ENCODE data around the gene GNAQ.

Gene GNAQ

GRCh38 chr9:78000221-78000620 is 31.4 kb downstream of the GNAQ start:
- DNase-seq = no peak

DNA sequence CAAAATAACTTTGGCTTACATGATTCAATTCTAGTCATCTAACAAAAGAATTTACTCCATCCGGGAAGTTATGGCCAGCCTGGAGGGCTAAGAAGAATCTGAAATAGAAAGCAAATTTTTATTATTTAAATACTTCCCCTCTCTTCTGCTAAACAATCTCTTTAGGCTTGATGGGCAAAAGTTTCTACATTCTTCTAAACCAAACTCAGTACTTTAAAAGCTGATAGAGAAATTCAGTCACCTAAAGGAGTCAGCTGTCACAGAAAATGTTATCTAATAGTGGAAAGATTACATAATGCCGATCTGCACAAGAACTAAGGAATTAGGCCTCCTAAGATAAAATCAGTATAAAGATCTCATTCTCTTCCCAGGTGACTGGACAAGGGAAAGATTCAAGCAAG is 32.4 kb downstream of the GNAQ start:
- DNase-seq = no peak

DNA sequence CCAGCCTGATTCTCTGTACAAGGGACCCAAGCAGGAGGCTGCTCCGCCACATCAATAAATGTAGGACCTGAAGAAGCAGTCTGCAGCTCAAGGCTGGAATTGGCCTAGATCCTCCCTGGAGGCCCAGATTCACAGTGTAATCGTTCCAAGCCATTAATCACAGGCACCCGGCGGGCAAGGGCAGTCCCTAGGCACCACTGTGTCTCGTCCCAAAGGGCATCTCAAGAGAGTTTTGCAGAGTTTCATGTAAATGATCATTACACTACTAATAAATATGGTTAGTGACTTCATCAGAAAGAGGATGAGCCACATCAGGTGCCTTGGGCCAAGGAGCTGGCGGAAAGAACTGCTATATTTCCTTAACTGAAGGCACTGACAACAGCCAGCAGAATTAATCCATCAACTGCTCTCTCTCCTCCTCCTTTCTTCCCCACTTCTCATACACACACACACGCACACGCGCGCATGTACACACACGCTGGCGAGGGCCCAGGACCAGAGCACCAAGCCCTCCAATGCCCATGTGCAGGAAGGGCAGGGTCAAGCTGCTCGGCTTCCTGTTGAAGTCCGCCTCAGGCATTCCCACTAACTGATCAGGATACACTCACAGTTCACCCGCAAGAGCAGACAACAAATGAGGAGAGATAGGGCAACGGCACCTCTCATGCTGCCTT is 33.9 kb downstream of the GNAQ start:
- DNase-seq = peak; percentile 63

DNA sequence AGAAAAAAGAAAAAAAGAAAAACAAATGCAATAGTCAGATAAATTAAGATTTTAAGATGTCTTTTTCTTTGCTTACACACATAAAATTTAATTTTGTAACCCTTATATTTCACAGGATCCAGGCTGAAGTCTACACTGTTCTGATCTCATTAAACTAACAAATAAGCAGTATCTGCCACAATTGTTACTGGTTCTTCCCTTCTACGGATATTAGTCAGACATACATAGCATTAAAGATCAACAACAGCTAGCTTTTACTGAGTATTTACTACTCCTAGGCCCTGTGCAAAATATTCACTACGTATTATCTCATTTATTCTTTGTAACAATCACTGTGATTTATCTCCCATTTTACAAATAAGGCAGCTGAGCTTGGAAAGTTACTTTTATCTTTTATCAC is 34.9 kb downstream of the GNAQ start:
- no peak for DNase-seq

DNA sequence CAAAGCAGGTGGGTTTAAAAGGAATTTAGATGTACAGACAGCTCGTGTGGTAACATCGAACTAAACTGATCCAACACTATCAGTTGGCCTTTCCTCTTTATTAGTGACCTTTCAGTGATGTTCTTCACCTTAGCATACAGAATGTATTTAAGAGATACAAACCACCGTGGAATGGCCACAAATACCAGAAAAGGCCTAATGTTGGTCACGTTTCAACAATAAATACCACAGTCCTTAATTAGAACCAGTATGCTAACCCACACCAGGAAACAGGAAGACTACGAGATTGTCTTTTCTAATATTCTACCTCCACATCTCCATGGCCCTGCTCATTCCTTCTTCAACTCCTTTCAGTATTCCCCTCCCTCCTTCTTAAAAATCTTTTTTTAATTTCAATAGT is 40.4 kb downstream of the GNAQ start:
- DNase-seq = no peak

DNA sequence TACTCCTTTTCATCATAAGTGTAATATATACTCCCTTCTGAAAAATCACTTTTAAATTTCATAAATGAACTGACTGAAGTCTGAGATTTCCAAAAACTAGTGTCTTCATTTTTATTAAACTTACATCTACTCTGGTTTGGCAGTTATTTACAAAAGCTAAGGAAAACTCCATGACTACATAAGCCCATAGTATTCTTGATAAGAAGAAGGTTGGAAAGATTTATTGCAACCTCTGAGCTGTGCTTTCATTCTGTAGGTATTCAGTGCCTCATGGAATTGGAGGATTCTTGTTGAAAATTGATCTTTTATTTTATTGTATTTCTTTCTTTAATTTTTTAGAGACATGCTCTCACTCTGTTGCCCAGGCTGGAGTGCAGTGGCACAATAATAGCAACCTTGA is 41.7 kb downstream of the GNAQ start:
- no peak for DNase-seq

- no peak for DNase-seq
Observed at GRCh38 chr9:77989458-77989857, 42.2 kb downstream of the GNAQ start.

GRCh38 chr9:77988630-77989029 is 43.0 kb downstream of the GNAQ start:
- DNase-seq = no peak

DNA sequence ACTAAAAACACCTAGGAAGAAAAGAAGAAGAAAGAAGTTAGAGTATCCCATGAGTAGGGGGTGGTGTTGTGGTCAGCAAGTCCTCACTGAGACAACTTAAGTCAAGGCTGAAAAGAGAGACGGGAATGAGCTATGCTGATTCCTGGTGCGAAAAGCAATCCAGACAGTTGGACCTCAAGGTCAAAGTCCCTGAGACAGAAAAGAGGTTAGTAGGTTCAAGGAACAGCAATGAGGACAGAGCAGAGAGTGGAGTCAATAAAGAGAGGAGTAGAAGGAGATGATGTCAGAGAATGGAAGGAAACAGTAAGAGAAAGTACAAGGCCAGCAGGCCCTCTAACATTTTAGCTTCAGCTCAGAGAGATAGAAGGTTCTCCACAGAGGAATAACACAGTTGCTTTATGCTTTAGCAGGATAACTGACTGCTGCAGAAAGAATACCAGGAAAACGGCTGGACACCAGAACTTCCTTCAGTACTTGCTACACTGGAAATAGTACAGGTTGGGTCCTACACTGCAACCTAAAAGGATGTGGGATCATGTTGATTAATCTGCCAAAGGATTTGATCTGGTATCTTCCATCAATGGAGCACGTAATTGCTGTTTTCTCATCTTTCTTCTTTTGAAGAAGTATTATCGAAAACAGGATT is 43.6 kb downstream of the GNAQ start:
- no peak for DNase-seq

- no peak for DNase-seq
Observed at GRCh38 chr9:77987081-77987656, 44.4 kb downstream of the GNAQ start.

DNA sequence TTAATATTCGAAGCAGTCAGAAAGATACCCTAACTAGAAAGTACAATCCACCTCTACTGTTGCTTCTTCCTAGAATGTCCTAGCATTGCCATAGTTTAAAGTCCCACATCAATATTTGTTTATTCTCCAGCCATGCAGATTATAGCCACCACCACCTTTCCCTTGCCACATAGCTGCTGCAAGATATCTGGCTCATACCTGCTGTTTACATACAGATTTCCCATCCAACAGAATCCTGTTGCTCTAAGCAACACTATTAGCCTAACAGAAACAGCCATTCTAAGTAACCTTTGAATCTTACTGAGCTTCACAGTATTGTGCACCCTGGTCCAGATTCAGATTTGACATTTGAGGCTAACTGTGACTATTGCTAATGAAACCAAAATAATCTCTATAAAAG is 45.6 kb downstream of the GNAQ start:
- DNase-seq = no peak

DNA sequence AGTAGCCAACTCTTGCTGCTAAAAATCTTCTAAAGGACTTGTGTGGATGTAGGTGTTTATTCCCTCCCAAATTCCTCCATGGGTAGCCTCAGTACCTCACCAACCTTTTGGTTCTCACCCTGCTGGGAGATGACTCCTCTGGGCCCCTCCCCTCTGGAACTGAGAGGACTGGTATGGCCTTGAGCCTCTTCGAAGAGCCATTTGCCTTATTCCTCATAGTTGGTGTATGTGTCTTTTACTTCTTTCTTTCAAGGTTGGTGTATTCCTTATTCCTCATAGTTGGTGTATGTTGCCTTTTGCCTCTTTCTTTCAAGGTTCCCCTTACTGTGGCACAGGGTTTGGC is 48.3 kb downstream of the GNAQ start:
- DNase-seq = no peak

GRCh38 chr9:77982581-77983319 is 48.9 kb downstream of the GNAQ start:
- DNase-seq = no peak

DNA sequence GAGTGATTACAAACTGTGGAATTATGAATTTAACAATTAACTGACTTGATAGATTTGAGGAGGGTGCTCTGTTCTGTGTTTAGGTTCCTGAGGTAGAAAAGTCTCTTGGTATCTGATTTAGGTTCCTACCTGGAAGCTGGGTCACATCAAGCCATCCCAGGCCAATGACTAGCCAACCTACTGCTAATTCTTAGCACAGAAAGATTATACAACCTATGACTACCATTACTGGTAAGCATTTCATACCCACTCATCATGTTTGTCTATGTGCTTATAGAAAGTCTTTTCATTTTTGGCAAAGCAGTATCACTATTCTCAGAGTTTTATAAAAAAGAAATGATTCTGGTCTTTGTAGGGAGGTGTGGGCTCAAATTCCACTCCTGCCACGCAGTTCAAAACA is 49.7 kb downstream of the GNAQ start:
- DNase-seq = no peak

DNA sequence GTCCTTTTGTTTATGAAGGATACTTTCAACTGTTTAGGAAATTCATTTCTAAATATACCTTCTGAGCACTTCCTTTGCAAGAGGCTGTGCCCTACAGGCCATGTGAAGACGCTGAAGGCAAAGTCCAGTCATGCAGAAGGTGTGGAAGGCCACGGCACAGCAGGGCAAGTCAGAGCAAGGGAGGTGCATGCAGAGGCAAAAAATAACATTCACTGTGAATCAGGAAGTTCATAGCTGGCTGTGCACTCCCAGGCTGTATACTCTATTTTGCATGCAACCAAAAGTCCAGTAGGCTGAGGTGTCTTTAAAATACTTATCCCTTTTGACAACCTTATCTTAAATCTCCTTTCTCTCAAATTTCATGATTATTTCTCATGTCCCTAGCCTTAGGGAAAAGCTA is 50.3 kb downstream of the GNAQ start:
- DNase-seq = no peak

DNA sequence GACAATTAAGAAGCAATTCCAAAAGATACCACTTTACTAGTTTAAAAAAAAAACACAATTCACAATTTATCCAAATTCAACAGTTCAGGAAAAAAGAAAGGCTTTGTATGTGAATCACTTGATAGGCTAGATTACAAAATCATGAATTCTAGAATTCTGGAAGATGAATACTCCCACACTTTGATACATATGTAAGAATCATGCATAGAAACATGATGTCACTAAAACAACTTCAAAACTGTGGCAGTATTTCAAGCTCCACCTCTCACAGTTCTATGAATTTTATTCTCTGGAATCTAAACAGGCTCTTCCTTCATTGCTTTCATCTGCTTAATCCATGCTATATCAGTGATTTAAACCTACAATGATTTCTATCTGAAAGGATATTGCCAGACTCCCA is 51.0 kb downstream of the GNAQ start:
- no peak for DNase-seq

DNA sequence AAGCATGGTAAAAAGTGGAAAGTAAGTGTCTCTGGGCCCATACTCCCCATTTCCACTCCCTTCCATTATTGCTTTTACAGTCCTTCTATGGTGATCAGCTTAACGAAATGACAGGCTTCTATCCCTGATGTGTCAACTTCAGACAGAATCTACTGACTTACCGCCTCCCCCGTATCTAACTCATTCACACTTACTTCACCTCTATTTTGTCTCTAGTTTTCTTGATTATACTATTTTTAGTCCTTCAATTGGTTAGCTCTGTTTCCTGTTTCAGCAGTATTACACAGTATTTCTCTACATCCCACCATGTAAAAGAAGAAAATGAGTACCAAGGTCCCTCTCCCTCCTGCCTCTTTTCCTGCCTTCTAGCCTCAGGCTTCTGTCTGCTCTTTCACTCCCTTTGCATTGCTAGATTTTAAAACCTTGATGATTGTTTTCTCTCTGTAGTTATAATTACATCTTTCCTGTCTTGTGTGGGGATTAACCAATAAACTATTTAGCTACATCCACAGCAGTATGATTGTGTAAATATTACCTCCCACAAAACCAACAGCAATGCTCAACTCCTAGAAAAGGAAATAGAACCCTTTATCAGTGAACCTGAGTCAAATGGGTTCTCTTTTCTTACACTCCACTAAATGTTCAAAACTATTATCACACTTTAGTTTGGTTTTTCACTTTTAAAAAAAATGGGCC is 53.4 kb downstream of the GNAQ start:
- no peak for DNase-seq

DNA sequence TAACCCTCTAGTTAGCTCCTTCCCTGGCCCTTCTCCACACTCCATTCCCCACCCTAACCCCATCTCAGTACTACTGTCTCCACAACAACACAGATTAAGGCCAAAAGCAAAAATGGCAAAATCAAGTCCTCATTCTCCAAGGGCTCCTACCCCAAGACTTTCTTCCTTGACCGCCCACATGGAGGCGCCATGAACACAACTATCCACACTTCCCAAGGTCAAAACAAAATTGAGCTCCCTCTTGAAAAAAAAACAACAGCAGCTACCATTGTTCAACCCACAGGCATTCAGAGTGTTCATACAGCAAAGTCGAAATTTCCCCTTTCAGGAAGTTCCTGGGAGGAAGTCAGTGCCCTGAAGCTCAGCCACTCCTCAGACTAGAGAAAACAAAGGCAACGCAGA is 54.4 kb downstream of the GNAQ start:
- peak; percentile 10 for DNase-seq

GRCh38 chr9:77975806-77976205 is 55.8 kb downstream of the GNAQ start:
- no peak for DNase-seq

- DNase-seq = no peak
Observed at GRCh38 chr9:77975036-77975435, 56.6 kb downstream of the GNAQ start.

- DNase-seq = no peak
Observed at GRCh38 chr9:77974434-77974833, 57.2 kb downstream of the GNAQ start.

- no peak for DNase-seq
Observed at GRCh38 chr9:77969083-77969482, 62.5 kb downstream of the GNAQ start.

GRCh38 chr9:77968506-77968905 is 63.1 kb downstream of the GNAQ start:
- no peak for DNase-seq

GRCh38 chr9:77966718-77967117 is 64.9 kb downstream of the GNAQ start:
- no peak for DNase-seq
